Measurements from ENCODE around the gene NUP50. TPM values are rescaled to one million over a fixed set of nuclear protein-coding genes. Genes with fewer than 3 reads are reported as not detected.

The NUP50 gene
- total RNA-seq, 1 donor from 2014 or later, result 166 TPM

GRCh38 chr22:45208696-45208992 lies 44.9 kb downstream of the NUP50 start:
- intact Hi-C loops (cut with micrococcal nuclease), result no loop called here

GRCh38 chr22:45208993-45209838 lies 45.5 kb downstream of the NUP50 start:
- intact Hi-C loops (cut with micrococcal nuclease), result no loop called here

- intact Hi-C loops (cut with micrococcal nuclease), result no loop called here
These were observed 46.4 kb downstream of the NUP50 start for GRCh38 chr22:45210174-45210573.

- intact Hi-C loops (cut with micrococcal nuclease), result no loop called here
These were observed 46.9 kb downstream of the NUP50 start for GRCh38 chr22:45210577-45210976.

GRCh38 chr22:45210991-45211390 lies 47.3 kb downstream of the NUP50 start:
- intact Hi-C loops (cut with micrococcal nuclease), result no loop called here

GRCh38 chr22:45211435-45211834 lies 47.7 kb downstream of the NUP50 start:
- intact Hi-C loops (cut with micrococcal nuclease), result no loop called here

GRCh38 chr22:45211848-45212247 lies 48.1 kb downstream of the NUP50 start:
- intact Hi-C loops (cut with micrococcal nuclease), result no loop called here

- intact Hi-C loops (cut with micrococcal nuclease), result no loop called here
These were observed 48.6 kb downstream of the NUP50 start for GRCh38 chr22:45212306-45212709.

- intact Hi-C loops (cut with micrococcal nuclease), result no loop called here
These were observed 49.4 kb downstream of the NUP50 start for GRCh38 chr22:45212992-45213751.

GRCh38 chr22:45216133-45217003 lies 52.6 kb downstream of the NUP50 start:
- intact Hi-C loops (cut with micrococcal nuclease), result no loop called here

GRCh38 chr22:45217345-45217744 lies 53.6 kb downstream of the NUP50 start:
- intact Hi-C loops (cut with micrococcal nuclease), result no loop called here

- intact Hi-C loops (cut with micrococcal nuclease), result no loop called here
These were observed 54.1 kb downstream of the NUP50 start for GRCh38 chr22:45217806-45218205.

- intact Hi-C loops (cut with micrococcal nuclease), result no loop called here
These were observed 55.3 kb downstream of the NUP50 start for GRCh38 chr22:45218976-45219375.

GRCh38 chr22:45221201-45221600 lies 57.5 kb downstream of the NUP50 start:
- intact Hi-C loops (cut with micrococcal nuclease), result no loop called here

- intact Hi-C loops (cut with micrococcal nuclease), result no loop called here
These were observed 59.8 kb downstream of the NUP50 start for GRCh38 chr22:45223304-45224117.

GRCh38 chr22:45224331-45224730 lies 60.6 kb downstream of the NUP50 start:
- intact Hi-C loops (cut with micrococcal nuclease), result no loop called here

GRCh38 chr22:45224988-45225731 lies 61.4 kb downstream of the NUP50 start:
- intact Hi-C loops (cut with micrococcal nuclease), result no loop called here

GRCh38 chr22:45225732-45226502 lies 62.2 kb downstream of the NUP50 start:
- intact Hi-C loops (cut with micrococcal nuclease), result no loop called here

- intact Hi-C loops (cut with micrococcal nuclease), result no loop called here
These were observed 62.9 kb downstream of the NUP50 start for GRCh38 chr22:45226503-45227186.

All from T-helper 2 cell treated with Interferon-gamma antibody and Interleukin-4, amounts not matched to agents 100 ng/mL and 5 ng/mL, for 36 hours (primary cell).